DMS153 treated with DMSO at 0.1 percent for 48 hours (cell line): ENCODE results near the gene TRIM3.

ENCODE experiments used
- DNase-seq: peaks from one replicate; lab custom pipeline; 2025; ENCODE audit not compliant: unreplicated experiment; lab: John Stamatoyannopoulos, UW

Gene TRIM3

GRCh38 chr11:6404342-6405051 lies 69.2 kb downstream of the TRIM3 start:
- no peak for DNase-seq

GRCh38 chr11:6403539-6403938 lies 70.2 kb downstream of the TRIM3 start:
- no peak for DNase-seq

- no peak for DNase-seq
These were observed 71.2 kb downstream of the TRIM3 start for GRCh38 chr11:6402561-6402981.

- DNase-seq, result no peak
These were observed 71.7 kb downstream of the TRIM3 start for GRCh38 chr11:6402061-6402470.

- no peak for DNase-seq
These were observed 72.3 kb downstream of the TRIM3 start for GRCh38 chr11:6401464-6401863.

- DNase-seq, result no peak
These were observed 73.1 kb downstream of the TRIM3 start for GRCh38 chr11:6400431-6401345.
